Measurements from ENCODE around the gene FILIP1L.

FILIP1L gene

GRCh38 chr3:100005665-100006393 is 108.5 kb downstream of the FILIP1L start:
- no peak for DNase-seq

DNA sequence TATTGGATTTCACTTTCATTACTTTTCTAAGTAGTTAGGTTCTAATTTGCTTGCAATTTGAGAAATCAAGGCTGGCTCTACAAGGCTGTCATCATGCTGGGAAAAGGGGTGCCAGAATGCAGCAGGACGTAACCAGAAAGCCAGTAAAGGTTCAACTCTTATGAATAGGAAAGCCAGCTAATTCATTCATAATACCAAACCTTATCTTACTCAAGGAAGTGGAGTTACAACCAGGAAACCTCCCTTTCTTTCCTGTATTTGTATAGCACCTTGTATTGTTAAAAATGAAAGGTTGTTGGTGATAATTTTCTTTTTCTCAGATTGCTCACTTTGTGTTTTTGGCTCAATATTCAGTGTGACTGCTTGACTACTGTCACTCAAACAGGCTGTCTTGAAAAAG is 109.4 kb downstream of the FILIP1L start:
- no peak for DNase-seq

GRCh38 chr3:100003609-100004503 is 110.4 kb downstream of the FILIP1L start:
- DNase-seq, result no peak

- DNase-seq, result no peak
These were observed 111.5 kb downstream of the FILIP1L start for GRCh38 chr3:100002599-100003350.

- no peak for DNase-seq
These were observed 112.6 kb downstream of the FILIP1L start for GRCh38 chr3:100001526-100002270.

DNA sequence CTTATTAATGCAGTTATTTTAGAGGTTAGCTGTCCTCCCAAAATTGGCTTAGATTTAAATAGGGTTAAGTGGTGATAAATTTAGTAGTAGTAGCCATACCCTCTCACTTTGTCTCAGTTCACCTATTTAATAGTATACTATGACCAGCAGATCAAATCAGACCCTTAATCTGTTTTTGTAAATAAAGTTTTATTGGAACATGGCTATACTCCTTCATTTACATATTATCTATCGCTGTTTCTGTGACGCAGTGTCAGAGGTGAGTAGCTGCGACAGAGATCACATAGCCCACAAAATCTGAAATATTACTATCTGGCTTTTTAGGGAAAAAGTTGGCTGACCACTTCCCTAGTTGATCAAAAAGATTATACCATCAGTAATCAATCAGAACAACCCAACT is 113.2 kb downstream of the FILIP1L start:
- no peak for DNase-seq

- no peak for DNase-seq
These were observed 114.8 kb downstream of the FILIP1L start for GRCh38 chr3:99999536-99999935.

GRCh38 chr3:99997293-99997692 is 117.0 kb downstream of the FILIP1L start:
- no peak for DNase-seq

DNA sequence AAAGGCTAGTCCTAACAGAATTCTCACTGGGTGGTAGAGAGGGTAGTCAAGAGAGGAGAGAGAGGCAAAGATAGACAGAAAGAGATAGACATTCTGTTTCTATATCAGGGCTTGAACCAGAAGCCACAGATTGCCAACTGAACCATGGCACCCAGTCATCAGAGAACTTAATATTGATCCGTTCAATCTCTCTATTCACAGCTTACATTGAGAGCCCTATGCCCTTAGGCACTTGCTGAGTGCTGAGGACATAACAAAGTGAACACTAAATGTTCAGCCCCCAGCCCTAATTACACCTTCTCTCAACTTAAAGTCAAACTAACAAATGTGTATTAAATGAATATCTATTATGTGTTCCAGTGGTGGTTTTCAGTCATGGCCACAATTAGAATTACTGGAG is 124.1 kb downstream of the FILIP1L start:
- no peak for DNase-seq

DNA sequence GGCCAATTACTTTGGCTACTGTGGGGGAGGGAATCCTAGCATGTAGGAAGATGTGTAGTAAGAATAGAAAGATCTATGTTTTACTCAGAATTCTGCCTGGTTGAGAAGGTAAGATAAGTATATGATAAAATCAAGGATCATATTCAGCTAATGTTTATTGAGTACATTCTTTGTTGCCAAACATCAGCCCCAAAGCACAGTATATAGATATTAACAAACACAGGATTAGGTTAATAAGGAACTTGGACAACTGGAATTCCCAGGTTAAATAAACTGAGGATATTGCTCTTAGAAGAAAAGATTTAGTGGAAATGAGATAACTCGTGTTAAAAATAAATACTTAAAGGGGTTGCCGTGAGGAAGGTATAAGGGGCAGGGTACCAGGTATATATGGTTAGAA is 129.6 kb downstream of the FILIP1L start:
- DNase-seq, result no peak

DNA sequence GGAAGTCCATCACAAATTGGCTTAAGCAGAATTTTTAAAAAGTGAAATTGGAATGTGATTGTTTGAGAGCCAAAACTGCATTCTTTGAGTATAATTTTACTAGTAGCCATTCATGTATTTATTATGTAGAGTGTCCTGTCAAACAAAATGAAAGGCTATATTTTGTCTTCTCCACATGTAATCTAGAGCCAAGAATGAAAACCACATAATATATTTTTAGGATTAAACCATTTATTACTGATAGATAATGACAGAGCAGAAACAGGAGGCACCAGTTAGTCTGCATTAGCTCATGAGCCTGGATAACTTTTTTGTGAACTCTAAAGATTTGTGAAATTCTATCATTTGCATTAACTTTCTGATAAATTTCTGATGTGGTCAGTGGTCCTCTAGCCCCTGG is 130.2 kb downstream of the FILIP1L start:
- DNase-seq, result no peak

DNA sequence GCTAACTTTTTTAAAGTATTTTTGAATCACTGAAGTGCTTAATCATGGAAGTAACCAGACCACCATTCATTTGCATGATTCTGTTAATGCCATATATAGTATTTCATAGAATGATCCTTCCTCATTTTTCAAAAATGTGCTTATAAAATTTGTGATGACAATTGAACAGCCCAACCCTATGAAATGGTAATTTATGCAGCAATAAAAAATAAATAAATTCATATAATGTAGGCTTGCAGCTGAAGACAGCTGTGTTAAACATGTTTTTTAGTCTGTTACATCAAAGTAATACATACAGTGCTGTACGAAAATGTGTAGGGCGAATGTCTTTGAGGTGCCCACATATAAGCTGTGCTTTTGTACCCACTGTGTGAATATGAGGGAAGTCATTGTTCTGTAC is 131.7 kb downstream of the FILIP1L start:
- no peak for DNase-seq

- DNase-seq, result no peak
These were observed 133.2 kb downstream of the FILIP1L start for GRCh38 chr3:99981138-99981537.

- no peak for DNase-seq
These were observed 133.7 kb downstream of the FILIP1L start for GRCh38 chr3:99980606-99981005.

- no peak for DNase-seq
These were observed 136.1 kb downstream of the FILIP1L start for GRCh38 chr3:99978221-99978620.

- DNase-seq, result no peak
These were observed 137.7 kb downstream of the FILIP1L start for GRCh38 chr3:99976584-99976983.

DNA sequence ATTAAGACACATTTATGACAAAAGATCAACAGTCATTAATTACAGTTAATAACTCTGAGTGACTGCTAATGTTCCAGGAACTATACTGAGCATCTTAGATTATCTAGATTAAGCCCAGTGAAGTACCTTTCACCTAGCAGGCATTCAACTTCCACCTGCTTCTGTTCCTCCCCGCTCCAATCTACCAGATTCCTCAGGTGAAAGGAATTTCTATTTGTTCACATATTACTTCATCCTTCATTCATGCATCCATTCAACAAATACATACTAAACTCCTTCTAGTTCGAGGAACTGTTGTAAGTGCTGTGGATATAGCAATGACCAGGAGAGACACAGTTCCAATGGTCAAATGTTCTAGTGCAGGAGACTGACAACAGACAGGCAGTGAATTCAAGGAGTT is 139.3 kb downstream of the FILIP1L start:
- DNase-seq, result no peak

GRCh38 chr3:99972380-99973104 is 141.8 kb downstream of the FILIP1L start:
- DNase-seq, result no peak

- no peak for DNase-seq
These were observed 142.5 kb downstream of the FILIP1L start for GRCh38 chr3:99971761-99972160.

DNA sequence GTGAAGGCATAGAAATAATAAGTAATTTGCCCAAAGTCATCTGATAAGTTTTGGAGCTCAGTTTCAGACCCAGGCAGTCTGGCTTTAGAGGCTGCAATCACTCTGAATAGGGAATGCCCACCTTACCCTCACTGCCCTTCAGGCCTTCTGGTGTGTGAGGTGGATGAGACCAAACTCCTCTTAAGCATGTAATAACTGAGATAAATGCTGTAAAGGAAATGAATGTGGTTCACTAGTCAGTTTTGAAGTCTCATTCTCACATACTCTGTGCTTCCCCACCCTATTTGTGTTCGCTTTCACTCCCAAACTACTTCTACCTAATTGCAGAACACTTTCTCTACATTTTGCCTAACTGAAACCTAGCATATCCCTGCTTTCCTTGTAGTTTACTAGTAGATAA is 144.1 kb downstream of the FILIP1L start:
- DNase-seq, result no peak

DNA sequence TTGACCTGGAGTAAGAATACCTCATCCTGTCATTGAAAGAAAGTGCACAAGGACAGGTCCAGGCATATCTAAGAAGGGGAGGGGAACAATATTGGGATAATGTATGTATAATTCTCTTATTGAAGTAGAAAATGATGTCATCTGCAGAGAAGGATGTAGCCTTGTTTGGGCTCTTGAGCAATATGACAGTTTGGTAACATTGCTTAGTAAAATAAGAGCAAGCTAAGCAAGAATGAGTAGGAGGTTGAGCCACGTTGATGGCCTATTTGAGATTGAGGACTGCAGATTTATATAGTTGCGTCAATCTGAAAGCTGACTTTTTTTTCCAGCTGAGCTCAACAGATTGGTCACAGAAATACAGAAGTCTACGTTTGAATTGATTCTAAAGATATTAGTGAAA is 145.2 kb downstream of the FILIP1L start:
- no peak for DNase-seq

GRCh38 chr3:99967796-99968195 is 146.5 kb downstream of the FILIP1L start:
- no peak for DNase-seq

All from NCI-H446 treated with DMSO at 0.1 percent for 48 hours (cell line).